Measurements from ENCODE around the gene PRPF6. TPM values are rescaled to one million over a fixed set of nuclear protein-coding genes. Genes with fewer than 3 reads are reported as not detected.

Gene PRPF6
- total RNA-seq, 1 donor from 2014 or later = 51.9 TPM

- Histone ChIP-seq H3K9ac (no peak overlapping the region), H3K27ac (peak overlapping the region; percentile 56), H3K36me3 (no peaks in the 10 kb centered on the region), H3K9me3 (ENCODE audit: low read depth) (no peaks in the 10 kb centered on the region), H3K4me3 (no peak overlapping the region), H3K79me2 (ENCODE audit: low read depth) (peaks cover 15% of the 10 kb centered on the region), H3K4me2 (no peak overlapping the region), H4K20me1 (ENCODE audit: low read depth) (peaks cover 59% of the 10 kb centered on the region), H3K27me3 (no peaks in the 10 kb centered on the region), H3K4me1 (no peaks in the 10 kb centered on the region), H2AFZ (replicated peaks) (no peak overlapping the region), H3F3A (ENCODE audit: low read depth) (peaks cover 14% of the 10 kb centered on the region)
- H3K27ac Mint-ChIP-seq = no peak overlapping the region
- H3K36me3 Mint-ChIP-seq = no peaks in the 10 kb centered on the region
- H3K4me3 Mint-ChIP-seq = no peak overlapping the region
- TF ChIP-seq, protein P1, sequence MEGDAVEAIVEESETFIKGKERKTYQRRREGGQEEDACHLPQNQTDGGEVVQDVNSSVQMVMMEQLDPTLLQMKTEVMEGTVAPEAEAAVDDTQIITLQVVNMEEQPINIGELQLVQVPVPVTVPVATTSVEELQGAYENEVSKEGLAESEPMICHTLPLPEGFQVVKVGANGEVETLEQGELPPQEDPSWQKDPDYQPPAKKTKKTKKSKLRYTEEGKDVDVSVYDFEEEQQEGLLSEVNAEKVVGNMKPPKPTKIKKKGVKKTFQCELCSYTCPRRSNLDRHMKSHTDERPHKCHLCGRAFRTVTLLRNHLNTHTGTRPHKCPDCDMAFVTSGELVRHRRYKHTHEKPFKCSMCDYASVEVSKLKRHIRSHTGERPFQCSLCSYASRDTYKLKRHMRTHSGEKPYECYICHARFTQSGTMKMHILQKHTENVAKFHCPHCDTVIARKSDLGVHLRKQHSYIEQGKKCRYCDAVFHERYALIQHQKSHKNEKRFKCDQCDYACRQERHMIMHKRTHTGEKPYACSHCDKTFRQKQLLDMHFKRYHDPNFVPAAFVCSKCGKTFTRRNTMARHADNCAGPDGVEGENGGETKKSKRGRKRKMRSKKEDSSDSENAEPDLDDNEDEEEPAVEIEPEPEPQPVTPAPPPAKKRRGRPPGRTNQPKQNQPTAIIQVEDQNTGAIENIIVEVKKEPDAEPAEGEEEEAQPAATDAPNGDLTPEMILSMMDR (IDR thresholded peaks at IDR 0.05) = no peak
- TF ChIP-seq EZH2phosphoT487 (IDR thresholded peaks at IDR 0.05) = no peak
- peaks cover 3% of the 10 kb centered on the region for H3K4me1 Mint-ChIP-seq
- DNase-seq (ENCODE audit: low spot score) = no peak
- H3K27me3 Mint-ChIP-seq (ENCODE audit: insufficient read depth, low read depth) = peaks cover 7% of the 10 kb centered on the region
- H3K9me3 Mint-ChIP-seq = no peaks in the 10 kb centered on the region
Measured at GRCh38 chr20:63942969-63943807, 37.7 kb upstream of the PRPF6 start.

DNA sequence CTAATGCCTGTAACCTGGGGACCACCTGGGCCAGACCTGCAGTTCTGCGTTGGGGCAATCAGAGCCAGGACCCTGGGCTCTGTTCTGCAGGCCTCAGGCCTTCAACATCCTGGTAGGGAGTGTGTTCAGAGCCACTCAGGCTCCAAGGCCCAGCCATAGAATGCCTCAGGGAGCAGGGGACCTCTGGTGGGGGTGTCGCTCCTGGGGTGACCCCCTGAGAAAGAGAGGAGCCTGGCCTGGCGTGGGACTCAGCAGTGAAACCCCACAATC, 37.2 kb upstream of the PRPF6 start:
- Histone ChIP-seq H3F3A (ENCODE audit: low read depth) (peaks cover 16% of the 10 kb centered on the region), H3K4me3 (no peak overlapping the region), H3K9ac (no peak overlapping the region), H2AFZ (replicated peaks) (no peak overlapping the region), H3K4me2 (no peak overlapping the region), H3K4me1 (peaks cover under 1% of the 10 kb centered on the region), H3K79me2 (ENCODE audit: low read depth) (peaks cover 15% of the 10 kb centered on the region), H3K36me3 (no peaks in the 10 kb centered on the region), H3K9me3 (ENCODE audit: low read depth) (no peaks in the 10 kb centered on the region), H4K20me1 (ENCODE audit: low read depth) (peaks cover 62% of the 10 kb centered on the region), H3K27ac (no peak overlapping the region), H3K27me3 (no peaks in the 10 kb centered on the region)
- TF ChIP-seq EZH2phosphoT487 (IDR thresholded peaks at IDR 0.05) (no peak), EZH2 (IDR thresholded peaks at IDR 0.05) (no peak)
- TF ChIP-seq, protein P1 (IDR thresholded peaks at IDR 0.05) = no peak
- DNase-seq (ENCODE audit: low spot score) = no peak
- Mint-ChIP-seq H3K9me3 (no peaks in the 10 kb centered on the region), H3K4me3 (no peak overlapping the region), H3K27me3 (ENCODE audit: insufficient read depth, low read depth) (peaks cover 10% of the 10 kb centered on the region), H3K27ac (no peak overlapping the region), H3K36me3 (no peaks in the 10 kb centered on the region), H3K4me1 (peaks cover 8% of the 10 kb centered on the region)

DNA sequence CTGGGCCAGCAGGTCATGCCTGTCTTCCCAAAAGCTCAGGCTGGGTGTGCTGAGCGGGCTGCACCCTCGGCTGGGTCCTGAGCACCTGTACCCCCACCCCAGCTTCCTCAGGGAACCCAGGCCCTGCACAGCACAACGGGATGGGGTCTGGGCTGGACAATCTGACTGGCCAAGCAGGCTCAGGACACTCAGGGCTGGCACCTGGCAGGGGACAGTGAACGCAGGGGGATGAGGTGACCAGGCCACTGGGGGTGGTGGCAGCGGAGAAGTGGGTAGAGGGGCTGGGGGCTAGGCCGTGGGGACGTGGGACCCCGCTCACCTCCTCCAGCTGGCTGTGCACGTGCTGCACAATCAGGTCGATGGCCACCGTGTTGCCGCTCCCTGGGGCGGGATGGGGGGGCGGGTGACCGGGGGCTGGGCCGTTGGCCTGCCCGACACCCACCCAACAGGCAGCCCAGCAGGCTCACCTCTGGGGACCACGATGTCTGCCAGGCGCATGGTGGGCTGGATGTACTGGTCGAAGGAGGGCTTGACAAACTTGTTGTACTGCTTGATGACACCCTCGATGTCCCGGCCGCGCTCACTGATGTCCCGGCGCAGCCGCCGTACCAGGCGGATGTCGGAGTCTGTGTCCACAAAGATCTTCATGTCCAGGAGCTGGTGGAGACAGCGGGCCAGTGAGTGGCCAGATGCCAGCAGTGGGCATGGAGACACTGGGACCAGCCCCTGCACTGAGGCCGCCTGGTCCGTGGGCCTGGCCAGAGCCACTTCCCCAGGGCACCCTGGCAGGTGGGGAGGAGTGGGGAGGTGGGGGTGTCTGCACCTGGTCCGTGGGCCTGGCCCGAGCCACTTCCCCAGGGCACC, 36.6 kb upstream of the PRPF6 start:
- H3K4me2 ChIP-seq = no peak overlapping the region
- peaks cover 7% of the 10 kb centered on the region for H3K4me1 ChIP-seq
- H3K9me3 Mint-ChIP-seq = no peaks in the 10 kb centered on the region
- no peak overlapping the region for H2AFZ ChIP-seq (replicated peaks)
- no peaks in the 10 kb centered on the region for H3K36me3 Mint-ChIP-seq
- H3K27ac ChIP-seq = no peak overlapping the region
- no peak for DNase-seq (ENCODE audit: low spot score)
- H3K79me2 ChIP-seq (ENCODE audit: low read depth) = peaks cover 17% of the 10 kb centered on the region
- no peaks in the 10 kb centered on the region for H3K9me3 ChIP-seq (ENCODE audit: low read depth)
- TF ChIP-seq, protein P1 (IDR thresholded peaks at IDR 0.05) = no peak
- TF ChIP-seq EZH2phosphoT487 (IDR thresholded peaks at IDR 0.05) (no peak), EZH2 (IDR thresholded peaks at IDR 0.05) (no peak)
- no peak overlapping the region for H3K27ac Mint-ChIP-seq
- H3K4me3 ChIP-seq = no peak overlapping the region
- H3K4me3 Mint-ChIP-seq = no peak overlapping the region
- peaks cover 22% of the 10 kb centered on the region for H3F3A ChIP-seq (ENCODE audit: low read depth)
- H3K27me3 ChIP-seq = no peaks in the 10 kb centered on the region
- H4K20me1 ChIP-seq (ENCODE audit: low read depth) = peaks cover 62% of the 10 kb centered on the region
- H3K27me3 Mint-ChIP-seq (ENCODE audit: insufficient read depth, low read depth) = peaks cover 13% of the 10 kb centered on the region
- peaks cover 13% of the 10 kb centered on the region for H3K4me1 Mint-ChIP-seq
- no peaks in the 10 kb centered on the region for H3K36me3 ChIP-seq
- H3K9ac ChIP-seq = no peak overlapping the region
